Measurements from ENCODE around the gene LMLN.

LMLN gene

DNA sequence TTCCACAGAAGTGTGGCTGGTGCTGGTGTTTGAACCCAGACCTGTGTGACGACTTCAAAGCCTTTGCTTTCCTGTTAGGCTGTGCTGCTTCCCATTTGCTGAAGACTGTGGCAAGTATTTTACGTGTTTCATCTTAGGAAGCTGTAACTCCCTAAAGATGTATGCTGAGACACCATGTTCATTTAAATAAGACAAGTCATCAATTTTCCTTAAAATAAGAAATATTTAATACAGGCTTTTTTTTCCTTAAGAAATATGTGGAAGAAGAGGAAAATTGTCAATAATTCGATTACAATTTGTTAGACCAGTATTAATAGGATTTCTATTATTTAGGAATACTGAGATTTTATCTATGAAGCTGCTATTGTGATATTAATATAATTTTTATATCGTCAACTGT lies 58.4 kb downstream of the LMLN start:
- DNase-seq (ENCODE audit: low read depth): no peak
- H3K4me3 ChIP-seq (ENCODE audit: low read depth, low read length): no peak overlapping the region
- TF ChIP-seq, protein P1, sequence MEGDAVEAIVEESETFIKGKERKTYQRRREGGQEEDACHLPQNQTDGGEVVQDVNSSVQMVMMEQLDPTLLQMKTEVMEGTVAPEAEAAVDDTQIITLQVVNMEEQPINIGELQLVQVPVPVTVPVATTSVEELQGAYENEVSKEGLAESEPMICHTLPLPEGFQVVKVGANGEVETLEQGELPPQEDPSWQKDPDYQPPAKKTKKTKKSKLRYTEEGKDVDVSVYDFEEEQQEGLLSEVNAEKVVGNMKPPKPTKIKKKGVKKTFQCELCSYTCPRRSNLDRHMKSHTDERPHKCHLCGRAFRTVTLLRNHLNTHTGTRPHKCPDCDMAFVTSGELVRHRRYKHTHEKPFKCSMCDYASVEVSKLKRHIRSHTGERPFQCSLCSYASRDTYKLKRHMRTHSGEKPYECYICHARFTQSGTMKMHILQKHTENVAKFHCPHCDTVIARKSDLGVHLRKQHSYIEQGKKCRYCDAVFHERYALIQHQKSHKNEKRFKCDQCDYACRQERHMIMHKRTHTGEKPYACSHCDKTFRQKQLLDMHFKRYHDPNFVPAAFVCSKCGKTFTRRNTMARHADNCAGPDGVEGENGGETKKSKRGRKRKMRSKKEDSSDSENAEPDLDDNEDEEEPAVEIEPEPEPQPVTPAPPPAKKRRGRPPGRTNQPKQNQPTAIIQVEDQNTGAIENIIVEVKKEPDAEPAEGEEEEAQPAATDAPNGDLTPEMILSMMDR (IDR thresholded peaks at IDR 0.05; ENCODE audit: low read depth, low read length, missing control alignments): no peak

DNA sequence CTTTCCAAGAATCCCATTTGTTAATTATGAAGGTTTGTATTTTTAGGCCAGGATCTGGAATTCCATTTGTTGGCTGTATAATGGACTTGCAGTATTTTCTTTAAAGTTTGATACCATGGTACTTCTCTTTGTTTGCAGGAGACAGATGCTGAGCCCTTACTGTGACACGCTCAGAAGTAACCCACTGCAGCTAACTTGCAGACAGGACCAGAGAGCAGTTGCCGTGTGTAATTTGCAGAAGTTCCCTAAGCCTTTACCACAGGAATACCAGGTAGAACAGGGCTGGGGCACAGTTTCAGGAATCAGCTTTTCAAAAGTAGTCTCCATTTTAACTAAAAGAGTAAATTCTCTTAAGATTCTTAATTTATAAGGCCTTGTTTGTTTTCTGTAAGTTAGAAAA lies 59.1 kb downstream of the LMLN start:
- H3K4me3 ChIP-seq (ENCODE audit: low read depth, low read length): no peak overlapping the region
- TF ChIP-seq, protein P1 (IDR thresholded peaks at IDR 0.05; ENCODE audit: low read depth, low read length, missing control alignments): no peak
- DNase-seq (ENCODE audit: low read depth): no peak

DNA sequence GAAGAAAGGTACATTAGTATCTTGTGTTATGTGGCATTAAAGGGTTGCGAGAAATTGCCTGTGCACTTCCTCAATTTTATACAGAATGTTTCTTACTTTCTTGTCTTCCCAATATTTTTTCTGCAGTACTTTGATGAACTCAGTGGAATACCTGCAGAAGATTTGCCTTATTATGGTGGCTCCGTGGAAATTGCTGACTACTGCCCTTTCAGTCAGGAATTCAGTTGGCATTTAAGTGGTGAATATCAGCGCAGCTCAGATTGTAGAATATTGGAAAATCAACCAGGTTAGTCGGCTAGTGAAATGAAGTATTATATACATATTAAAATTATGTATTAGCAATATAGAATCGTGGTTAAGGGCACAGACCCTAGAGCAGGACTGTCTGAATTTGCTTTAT lies 61.3 kb downstream of the LMLN start:
- TF ChIP-seq, protein P1 (IDR thresholded peaks at IDR 0.05; ENCODE audit: low read depth, low read length, missing control alignments): no peak
- no peak for DNase-seq (ENCODE audit: low read depth)
- H3K4me3 ChIP-seq (ENCODE audit: low read depth, low read length): no peak overlapping the region

DNA sequence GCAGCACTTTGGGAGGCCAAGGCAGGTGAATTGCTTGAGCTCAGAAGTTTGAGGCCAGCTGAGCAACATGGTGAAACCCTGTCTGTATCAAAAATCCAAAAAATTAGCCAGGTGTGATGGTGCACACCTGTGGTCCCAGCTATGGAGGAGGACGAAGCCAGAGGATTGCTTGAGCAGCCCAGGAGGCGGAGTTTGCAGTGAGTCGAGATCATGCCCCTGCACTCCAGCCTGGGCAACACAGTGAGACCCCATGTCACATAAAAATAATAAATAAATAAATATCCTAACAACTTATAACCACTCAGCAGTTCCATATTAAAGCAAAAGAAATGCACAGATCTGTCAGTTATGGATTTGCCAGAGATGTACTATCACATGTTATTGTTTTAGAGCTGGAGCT lies 62.6 kb downstream of the LMLN start:
- TF ChIP-seq, protein P1 (IDR thresholded peaks at IDR 0.05; ENCODE audit: low read depth, low read length, missing control alignments): no peak
- no peak overlapping the region for H3K4me3 ChIP-seq (ENCODE audit: low read depth, low read length)
- no peak for DNase-seq (ENCODE audit: low read depth)

DNA sequence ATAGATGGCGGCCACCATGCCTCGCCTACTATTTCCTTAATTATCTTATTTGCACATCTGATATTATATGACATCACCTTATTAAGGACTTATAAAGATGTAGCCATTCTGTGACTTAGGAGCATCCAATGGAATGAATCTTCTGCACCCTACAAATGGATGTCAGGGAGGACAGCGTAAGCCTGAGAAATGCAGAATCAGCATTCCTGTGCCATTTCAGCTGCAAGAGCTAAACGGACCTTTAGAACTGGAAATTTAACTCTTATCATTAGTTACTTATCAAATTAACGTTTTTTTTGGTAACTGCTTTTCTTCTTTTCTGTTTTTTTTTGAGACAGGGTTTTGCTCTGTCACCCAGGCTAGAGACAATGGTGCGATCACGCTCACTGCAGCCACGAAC lies 65.6 kb downstream of the LMLN start:
- DNase-seq (ENCODE audit: low read depth): no peak

DNA sequence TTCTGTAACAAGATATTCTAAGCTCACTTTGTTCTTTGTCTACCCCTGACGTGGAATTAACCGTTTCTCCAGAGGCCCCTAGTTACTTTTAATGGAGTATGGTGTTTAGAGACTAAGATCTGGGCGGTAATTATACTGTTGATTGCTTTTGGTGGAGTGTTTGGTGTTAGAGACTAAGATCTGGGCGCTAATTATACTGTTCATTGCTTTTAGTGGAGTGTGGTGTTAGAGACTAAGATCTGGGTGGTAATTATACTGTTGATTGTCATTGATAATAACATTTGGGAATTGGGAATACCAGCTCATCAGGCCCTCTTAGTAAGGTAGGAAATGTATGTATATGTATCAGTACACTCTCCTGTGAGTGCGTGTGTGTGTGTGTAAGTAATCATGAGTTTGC lies 66.6 kb downstream of the LMLN start:
- TF ChIP-seq, protein P1 (IDR thresholded peaks at IDR 0.05; ENCODE audit: low read depth, low read length, missing control alignments): no peak
- no peak overlapping the region for H3K4me3 ChIP-seq (ENCODE audit: low read depth, low read length)
- DNase-seq (ENCODE audit: low read depth): no peak

More for the DNA sequence above, 65.6 kb downstream of the LMLN start:
- no peak overlapping the region for H3K4me3 ChIP-seq (ENCODE audit: low read depth, low read length)
- TF ChIP-seq, protein P1 (IDR thresholded peaks at IDR 0.05; ENCODE audit: low read depth, low read length, missing control alignments): no peak

DNA sequence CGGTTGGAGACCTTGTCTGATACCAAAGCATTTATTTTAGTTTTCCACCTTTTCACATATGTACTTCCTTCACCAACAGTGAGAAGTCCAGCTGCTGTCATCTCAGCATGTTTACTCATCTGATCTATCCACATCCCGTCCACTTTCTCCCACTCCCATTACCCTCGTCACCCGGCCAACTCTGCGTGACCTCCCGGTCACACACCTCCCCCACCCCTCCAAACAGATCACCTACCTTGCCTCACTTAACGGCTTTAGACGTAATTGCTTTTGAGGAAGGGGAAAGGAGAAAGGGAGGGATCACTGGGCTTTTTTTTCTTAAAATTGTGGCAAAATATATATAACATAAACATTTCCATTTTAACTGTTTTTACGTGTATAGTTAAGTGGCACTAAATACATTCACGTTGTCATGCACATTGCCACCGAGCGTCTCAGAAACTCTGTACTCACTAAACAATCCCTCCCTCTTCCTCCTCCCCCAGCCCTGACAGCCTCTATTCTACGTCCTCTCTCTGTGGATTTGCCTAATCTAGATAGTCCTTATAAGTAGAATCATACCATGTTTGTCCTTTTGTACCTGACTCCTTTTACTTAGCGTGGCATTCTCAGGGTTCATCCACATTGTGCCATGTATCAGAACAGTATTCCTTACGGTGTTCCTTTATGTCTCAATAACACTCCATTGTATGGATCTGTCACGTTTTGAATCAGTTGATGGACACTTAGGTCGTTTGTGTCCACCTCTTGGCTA lies 67.2 kb downstream of the LMLN start:
- DNase-seq (ENCODE audit: low read depth): no peak
- TF ChIP-seq, protein P1 (IDR thresholded peaks at IDR 0.05; ENCODE audit: low read depth, low read length, missing control alignments): no peak
- no peak overlapping the region for H3K4me3 ChIP-seq (ENCODE audit: low read depth, low read length)

Measured in GM12864 (cell line).